ENCODE data around the gene ETV1.

DNA sequence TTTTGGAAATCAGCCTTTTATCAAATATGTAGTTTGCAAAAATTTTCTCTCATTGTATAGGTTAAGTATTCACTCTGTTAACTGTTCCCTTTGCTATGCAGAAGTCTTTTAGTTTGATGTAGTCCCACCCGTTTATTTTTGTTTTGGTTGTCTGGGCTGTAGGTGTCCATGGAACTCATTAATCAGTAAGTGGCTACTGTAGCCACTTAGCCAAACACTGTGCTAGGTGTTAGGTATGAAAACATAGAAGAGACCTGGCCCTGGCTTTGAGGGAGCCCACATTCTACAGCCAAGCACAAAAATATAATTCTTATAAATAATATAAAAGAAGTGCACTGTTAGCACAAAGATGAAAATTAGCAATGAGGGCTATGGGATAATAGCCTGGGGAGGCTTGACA, 133.5 kb downstream of the ETV1 start:
- TF ChIP-seq, protein P1, sequence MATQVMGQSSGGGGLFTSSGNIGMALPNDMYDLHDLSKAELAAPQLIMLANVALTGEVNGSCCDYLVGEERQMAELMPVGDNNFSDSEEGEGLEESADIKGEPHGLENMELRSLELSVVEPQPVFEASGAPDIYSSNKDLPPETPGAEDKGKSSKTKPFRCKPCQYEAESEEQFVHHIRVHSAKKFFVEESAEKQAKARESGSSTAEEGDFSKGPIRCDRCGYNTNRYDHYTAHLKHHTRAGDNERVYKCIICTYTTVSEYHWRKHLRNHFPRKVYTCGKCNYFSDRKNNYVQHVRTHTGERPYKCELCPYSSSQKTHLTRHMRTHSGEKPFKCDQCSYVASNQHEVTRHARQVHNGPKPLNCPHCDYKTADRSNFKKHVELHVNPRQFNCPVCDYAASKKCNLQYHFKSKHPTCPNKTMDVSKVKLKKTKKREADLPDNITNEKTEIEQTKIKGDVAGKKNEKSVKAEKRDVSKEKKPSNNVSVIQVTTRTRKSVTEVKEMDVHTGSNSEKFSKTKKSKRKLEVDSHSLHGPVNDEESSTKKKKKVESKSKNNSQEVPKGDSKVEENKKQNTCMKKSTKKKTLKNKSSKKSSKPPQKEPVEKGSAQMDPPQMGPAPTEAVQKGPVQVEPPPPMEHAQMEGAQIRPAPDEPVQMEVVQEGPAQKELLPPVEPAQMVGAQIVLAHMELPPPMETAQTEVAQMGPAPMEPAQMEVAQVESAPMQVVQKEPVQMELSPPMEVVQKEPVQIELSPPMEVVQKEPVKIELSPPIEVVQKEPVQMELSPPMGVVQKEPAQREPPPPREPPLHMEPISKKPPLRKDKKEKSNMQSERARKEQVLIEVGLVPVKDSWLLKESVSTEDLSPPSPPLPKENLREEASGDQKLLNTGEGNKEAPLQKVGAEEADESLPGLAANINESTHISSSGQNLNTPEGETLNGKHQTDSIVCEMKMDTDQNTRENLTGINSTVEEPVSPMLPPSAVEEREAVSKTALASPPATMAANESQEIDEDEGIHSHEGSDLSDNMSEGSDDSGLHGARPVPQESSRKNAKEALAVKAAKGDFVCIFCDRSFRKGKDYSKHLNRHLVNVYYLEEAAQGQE (IDR thresholded peaks at IDR 0.05; ENCODE audit: low read depth): no peak
- TF ChIP-seq CREB1 (IDR thresholded peaks at IDR 0.05; ENCODE audit: low read depth): no peak
- no peak for TF ChIP-seq RAD21 (IDR thresholded peaks at IDR 0.05; ENCODE audit: low read depth)
